HEK293T (cell line): ENCODE measurements around the gene TEAD1.

Experiments
- FOXA1 ChIP-seq: fragments of 450-650 bp; IDR thresholded peaks from 2 replicates; pipeline ENCODE4 v1.6.1; 2016; ENCODE audit warnings: mild to moderate bottlenecking
- SUZ12 ChIP-seq: fragments of 450-650 bp; IDR thresholded peaks from 2 replicates; pipeline ENCODE4 v1.6.1; 2016; ENCODE audit warnings: mild to moderate bottlenecking

DNA sequence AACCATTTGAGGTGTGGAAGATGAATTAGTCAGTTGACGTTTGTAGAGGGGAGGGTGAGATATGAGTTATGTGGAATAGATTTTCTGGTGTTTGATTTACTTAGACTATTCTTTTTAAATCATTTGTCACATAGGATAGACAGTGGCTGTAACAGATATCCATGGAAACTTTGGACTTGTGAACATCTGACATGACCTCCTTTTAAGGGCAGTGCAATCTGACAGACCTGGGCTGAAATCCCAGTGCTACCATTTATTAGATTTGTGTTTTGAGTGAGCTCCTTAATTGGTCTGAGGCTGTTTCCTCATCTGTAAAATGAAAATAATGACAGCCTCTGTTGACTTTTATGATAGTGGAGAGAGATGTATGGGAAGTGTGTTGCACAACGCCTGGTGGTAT, 159.9 kb downstream of the TEAD1 start:
- TF ChIP-seq SUZ12 (no peak), FOXA1 (no peak)
